GM18873 (cell line): ENCODE data around the gene GH1.
"Not testable (repeated sequence)": the region's sequence is repeated elsewhere in the genome, so short reads cannot be mapped to it uniquely, and the experiment has no call there.

ENCODE experiments used
- ATAC-seq: cut with Tn5 transposase; IDR thresholded peaks from one replicate; pipeline ENCODE4 v1.9.1; 2021; ENCODE audit warnings: mild to moderate bottlenecking, moderate library complexity, moderate number of reproducible peaks; ENCODE audit not compliant: unreplicated experiment, low FRiP score

Gene GH1

GRCh38 chr17:63928172-63928666 is 9.6 kb upstream of the GH1 start:
- no peak for ATAC-seq

- peak; percentile 38 for ATAC-seq
These were observed 9.0 kb upstream of the GH1 start for GRCh38 chr17:63927464-63928171.

GRCh38 chr17:63926164-63926563 is 7.5 kb upstream of the GH1 start:
- ATAC-seq = no peak

GRCh38 chr17:63925615-63926014 is 7.0 kb upstream of the GH1 start:
- no peak for ATAC-seq

GRCh38 chr17:63922402-63922801 is 3.8 kb upstream of the GH1 start:
- not testable (repeated sequence) for ATAC-seq

- not testable (repeated sequence) for ATAC-seq
These were observed 2.1 kb upstream of the GH1 start for GRCh38 chr17:63920779-63921178.

GRCh38 chr17:63920050-63920449 is 1.4 kb upstream of the GH1 start:
- ATAC-seq = not testable (repeated sequence)

- peak; percentile 55 for ATAC-seq
These were observed 678 bp upstream of the GH1 start for GRCh38 chr17:63919311-63919723.

GRCh38 chr17:63918305-63918704 is 334 bp downstream of the GH1 start:
- ATAC-seq = no peak

GRCh38 chr17:63917646-63918045 is 993 bp downstream of the GH1 start:
- no peak for ATAC-seq

GRCh38 chr17:63917206-63917605 is 1.4 kb downstream of the GH1 start:
- ATAC-seq = not testable (repeated sequence)

- no peak for ATAC-seq
These were observed 2.0 kb downstream of the GH1 start for GRCh38 chr17:63916566-63917185.

GRCh38 chr17:63915753-63916152 is 2.9 kb downstream of the GH1 start:
- not testable (repeated sequence) for ATAC-seq

- no peak for ATAC-seq
These were observed 4.2 kb downstream of the GH1 start for GRCh38 chr17:63914471-63914870.

GRCh38 chr17:63911657-63912100 is 7.0 kb downstream of the GH1 start:
- ATAC-seq = no peak

GRCh38 chr17:63911041-63911635 is 7.5 kb downstream of the GH1 start, which contains the start of gene CSHL1:
TSS of gene CSHL1 (minus strand) at chr17:63911258. CDS start at chr17:63911196, 62 bp downstream.
- no peak for ATAC-seq

GRCh38 chr17:63910096-63910495 is 8.5 kb downstream of the GH1 start:
- no peak for ATAC-seq

- not testable (repeated sequence) for ATAC-seq
These were observed 9.1 kb downstream of the GH1 start for GRCh38 chr17:63909586-63909985.

GRCh38 chr17:63907161-63907778 is 11.4 kb downstream of the GH1 start:
- not testable (repeated sequence) for ATAC-seq

GRCh38 chr17:63904796-63905195 is 13.8 kb downstream of the GH1 start:
- not testable (repeated sequence) for ATAC-seq

- not testable (repeated sequence) for ATAC-seq
These were observed 14.8 kb downstream of the GH1 start for GRCh38 chr17:63903787-63904201.
